CD4-positive, alpha-beta T cell (primary cell): ENCODE results near the gene TUBGCP2. TPM values are rescaled to one million over a fixed set of nuclear protein-coding genes. Genes with fewer than 3 reads are reported as not detected.

Source experiments
- ATAC-seq: fragments of 200-7000 bp; cut with Tn5 transposase; one replicate; pipeline ENCODE4 v1.10.0; 2022; ENCODE audit warnings: mild to moderate bottlenecking; ENCODE audit not compliant: poor library complexity
- CTCF ChIA-PET: fragments of 350-600 bp; sonication (Branson Sonifier 250); formaldehyde crosslinking; loops from one replicate; lab custom pipeline; 2021; ENCODE audit warnings: antibody characterized with exemption, inconsistent platforms; lab: Charles Lee
- POLR2A ChIA-PET: fragments of 350-600 bp; sonication (Branson Sonifier 250); formaldehyde crosslinking; loops from one replicate; lab custom pipeline; 2021; ENCODE audit warnings: antibody characterized with exemption, inconsistent platforms; lab: Charles Lee
- DNase-seq, 14 experiments: peaks; one replicate each; pipeline ENCODE4 v3.0.0-alpha.2; 2013 to 2020; ENCODE audit warnings: mixed read lengths in 2 of 14
- H3K27ac ChIP-seq, 2 donors: one replicate each; pipeline versions ENCODE4 v1.5.1 to v1.7.0; 2013; ENCODE audit warnings: low read length in 2 of 2, low read depth in 1 of 2, mild to moderate bottlenecking in 1 of 2
- H3K27me3 ChIP-seq, 2 experiments: 1 replicate in 1 of 2; 2 replicates in 1 of 2; pipeline versions ENCODE4 v1.6.1 to v1.7.0; 2013; ENCODE audit warnings: low read length in 2 of 2, control low read depth in 1 of 2, mild to moderate bottlenecking in 1 of 2, moderate library complexity in 1 of 2; ENCODE audit not compliant: insufficient read depth in 2 of 2, control insufficient read depth in 1 of 2
- H3K36me3 ChIP-seq: one replicate; pipeline ENCODE4 v1.6.1; 2013; ENCODE audit warnings: low read length, control low read depth; ENCODE audit not compliant: insufficient read depth
- H3K4me1 ChIP-seq: one replicate; pipeline ENCODE4 v1.6.1; 2013; ENCODE audit warnings: low read length, control low read depth; ENCODE audit not compliant: insufficient read depth
- H3K4me3 ChIP-seq: one replicate; pipeline ENCODE4 v1.5.1; 2013; ENCODE audit warnings: mild to moderate bottlenecking, low read length, moderate library complexity
- H3K9me3 ChIP-seq, 2 experiments: 1 replicate in 1 of 2; 2 replicates in 1 of 2; pipeline versions ENCODE4 v1.6.1 to v1.7.0; 2013; ENCODE audit warnings: low read length in 2 of 2, mild to moderate bottlenecking in 2 of 2, control low read depth in 1 of 2, moderate library complexity in 1 of 2; ENCODE audit not compliant: control insufficient read depth in 1 of 2, insufficient read depth in 1 of 2
- H3K27ac Mint-ChIP-seq: one replicate; pipeline ENCODE4 v1.8.0; 2020; ENCODE audit warnings: mixed read lengths
- H3K27me3 Mint-ChIP-seq: one replicate; pipeline ENCODE4 v1.8.0; 2021; ENCODE audit warnings: mixed read lengths
- H3K36me3 Mint-ChIP-seq: one replicate; pipeline ENCODE4 v1.8.0; 2021; ENCODE audit warnings: low read depth, mixed read lengths
- H3K4me1 Mint-ChIP-seq: one replicate; pipeline ENCODE4 v1.8.0; 2021; ENCODE audit warnings: low read depth, mixed read lengths
- H3K4me3 Mint-ChIP-seq: one replicate; pipeline ENCODE4 v1.8.0; 2020; ENCODE audit warnings: mild to moderate bottlenecking, mixed read lengths
- H3K9me3 Mint-ChIP-seq: one replicate; pipeline ENCODE4 v1.8.0; 2020; ENCODE audit warnings: mixed read lengths
- intact Hi-C, 2 experiments: fragments of 100-400 bp; cut with DNase I in 1 of 2; cut with micrococcal nuclease in 1 of 2; formaldehyde crosslinking; loops; one replicate each; pipeline versions ENCODE4 v1.15.1 to v1.9.0; 2023 to 2025; cut with DNase I, micrococcal nuclease
- total RNA-seq, 174 experiments: library from RNA in 2 of 174; stranded (reverse) in 2 of 174; gene quantifications; one replicate each; pipeline ENCODE4 v1.2.3 and lab custom pipeline; 2021 to 2026
- TF ChIP-seq, protein P1 (sequence below): fragments of 200-600 bp; IDR thresholded peaks from one replicate; pipeline ENCODE4 v1.8.0; 2022; ENCODE audit warnings: antibody characterized with exemption, mild to moderate bottlenecking

TUBGCP2 gene
- total RNA-seq, 2 experiments from 2014 or later = 89.3 to 94.2 TPM

- ChIA-PET POLR2A (no interaction called here), CTCF (no interaction called here)
- intact Hi-C loops = no loop called here
- Mint-ChIP-seq H3K27ac (no peak overlapping the region), H3K4me1 (peaks cover 15% of the 10 kb centered on the region), H3K9me3 (no peaks in the 10 kb centered on the region), H3K36me3 (no peaks in the 10 kb centered on the region), H3K4me3 (no peak overlapping the region), H3K27me3 (peaks cover 68% of the 10 kb centered on the region)
- H3K4me3 ChIP-seq = no peak overlapping the region
- H3K9me3 ChIP-seq = peaks cover 0 to 13% of the 10 kb centered on the region in 2 experiments
- H3K27me3 ChIP-seq = peaks cover 35 to 43% of the 10 kb centered on the region in 2 experiments
- no peaks in the 10 kb centered on the region for H3K36me3 ChIP-seq
- ATAC-seq (no peak), DNase-seq (no peak)
- TF ChIP-seq, protein P1, sequence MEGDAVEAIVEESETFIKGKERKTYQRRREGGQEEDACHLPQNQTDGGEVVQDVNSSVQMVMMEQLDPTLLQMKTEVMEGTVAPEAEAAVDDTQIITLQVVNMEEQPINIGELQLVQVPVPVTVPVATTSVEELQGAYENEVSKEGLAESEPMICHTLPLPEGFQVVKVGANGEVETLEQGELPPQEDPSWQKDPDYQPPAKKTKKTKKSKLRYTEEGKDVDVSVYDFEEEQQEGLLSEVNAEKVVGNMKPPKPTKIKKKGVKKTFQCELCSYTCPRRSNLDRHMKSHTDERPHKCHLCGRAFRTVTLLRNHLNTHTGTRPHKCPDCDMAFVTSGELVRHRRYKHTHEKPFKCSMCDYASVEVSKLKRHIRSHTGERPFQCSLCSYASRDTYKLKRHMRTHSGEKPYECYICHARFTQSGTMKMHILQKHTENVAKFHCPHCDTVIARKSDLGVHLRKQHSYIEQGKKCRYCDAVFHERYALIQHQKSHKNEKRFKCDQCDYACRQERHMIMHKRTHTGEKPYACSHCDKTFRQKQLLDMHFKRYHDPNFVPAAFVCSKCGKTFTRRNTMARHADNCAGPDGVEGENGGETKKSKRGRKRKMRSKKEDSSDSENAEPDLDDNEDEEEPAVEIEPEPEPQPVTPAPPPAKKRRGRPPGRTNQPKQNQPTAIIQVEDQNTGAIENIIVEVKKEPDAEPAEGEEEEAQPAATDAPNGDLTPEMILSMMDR = no peak
- no peak overlapping the region for H3K27ac ChIP-seq
- H3K4me1 ChIP-seq = peaks cover 24% of the 10 kb centered on the region
Measured at GRCh38 chr10:133231946-133232574, 76.6 kb downstream of the TUBGCP2 start.

- Mint-ChIP-seq H3K36me3 (no peaks in the 10 kb centered on the region), H3K4me3 (no peak overlapping the region), H3K4me1 (peaks cover 15% of the 10 kb centered on the region), H3K9me3 (no peaks in the 10 kb centered on the region), H3K27ac (no peak overlapping the region), H3K27me3 (peaks cover 75% of the 10 kb centered on the region)
- H3K27me3 ChIP-seq = peaks cover 40 to 42% of the 10 kb centered on the region in 2 experiments
- ChIA-PET POLR2A (no interaction called here), CTCF (no interaction called here)
- ATAC-seq = no peak
- TF ChIP-seq, protein P1 = no peak
- H3K4me3 ChIP-seq = no peak overlapping the region
- H3K9me3 ChIP-seq = peaks cover 0 to 18% of the 10 kb centered on the region in 2 experiments
- DNase-seq = no peak
- H3K27ac ChIP-seq = no peak overlapping the region
- peaks cover 20% of the 10 kb centered on the region for H3K4me1 ChIP-seq
- intact Hi-C loops = no loop called here
- H3K36me3 ChIP-seq = no peaks in the 10 kb centered on the region
Measured at GRCh38 chr10:133231244-133231945, 77.3 kb downstream of the TUBGCP2 start.

GRCh38 chr10:133230387-133231195, 78.1 kb downstream of the TUBGCP2 start:
- H3K27me3 Mint-ChIP-seq = peaks cover 78% of the 10 kb centered on the region
- TF ChIP-seq, protein P1 = no peak
- no peaks in the 10 kb centered on the region for H3K9me3 Mint-ChIP-seq
- H3K4me3 Mint-ChIP-seq = no peak overlapping the region
- DNase-seq (peak in 2 of 14 experiments; percentile 53 to 57), ATAC-seq (peak; percentile 22)
- no peak overlapping the region for H3K27ac ChIP-seq
- H3K27ac Mint-ChIP-seq = no peak overlapping the region
- no peaks in the 10 kb centered on the region for H3K36me3 Mint-ChIP-seq
- POLR2A ChIA-PET = no interaction called here
- H3K4me1 Mint-ChIP-seq = peaks cover 21% of the 10 kb centered on the region
- H3K9me3 ChIP-seq = peaks cover 0 to 18% of the 10 kb centered on the region in 2 experiments
- no peaks in the 10 kb centered on the region for H3K36me3 ChIP-seq
- peaks cover 20% of the 10 kb centered on the region for H3K4me1 ChIP-seq
- intact Hi-C loops = no loop called here
- peaks cover 37 to 42% of the 10 kb centered on the region in 2 experiments for H3K27me3 ChIP-seq
- H3K4me3 ChIP-seq = no peak overlapping the region
- CTCF ChIA-PET = no interaction called here
